Stomach (tissue), 4 donors: ENCODE measurements around the gene ZNF850.

Experiments
- POLR2AphosphoS5 ChIP-seq, 3 donors: sonication (generic); formaldehyde crosslinking; IDR thresholded peaks; one replicate each; pipeline ENCODE4 v1.6.1; 2016; ENCODE audit warnings: antibody characterized with exemption in 3 of 3
- TF ChIP-seq, protein P1 (sequence below), 7 experiments: fragments of 450-650 bp in 4 of 7; fragments of 200-600 bp in 3 of 7; sonication (generic) in 3 of 7; IDR thresholded peaks; one replicate each; pipeline ENCODE4 v1.5.1; 2016 to 2019; ENCODE audit warnings: antibody characterized with exemption in 7 of 7, control low read depth in 2 of 7, mild to moderate bottlenecking in 1 of 7

GRCh38 chr19:36772311-36773222 is at the start of gene ZNF850:
- TF ChIP-seq, protein P1, sequence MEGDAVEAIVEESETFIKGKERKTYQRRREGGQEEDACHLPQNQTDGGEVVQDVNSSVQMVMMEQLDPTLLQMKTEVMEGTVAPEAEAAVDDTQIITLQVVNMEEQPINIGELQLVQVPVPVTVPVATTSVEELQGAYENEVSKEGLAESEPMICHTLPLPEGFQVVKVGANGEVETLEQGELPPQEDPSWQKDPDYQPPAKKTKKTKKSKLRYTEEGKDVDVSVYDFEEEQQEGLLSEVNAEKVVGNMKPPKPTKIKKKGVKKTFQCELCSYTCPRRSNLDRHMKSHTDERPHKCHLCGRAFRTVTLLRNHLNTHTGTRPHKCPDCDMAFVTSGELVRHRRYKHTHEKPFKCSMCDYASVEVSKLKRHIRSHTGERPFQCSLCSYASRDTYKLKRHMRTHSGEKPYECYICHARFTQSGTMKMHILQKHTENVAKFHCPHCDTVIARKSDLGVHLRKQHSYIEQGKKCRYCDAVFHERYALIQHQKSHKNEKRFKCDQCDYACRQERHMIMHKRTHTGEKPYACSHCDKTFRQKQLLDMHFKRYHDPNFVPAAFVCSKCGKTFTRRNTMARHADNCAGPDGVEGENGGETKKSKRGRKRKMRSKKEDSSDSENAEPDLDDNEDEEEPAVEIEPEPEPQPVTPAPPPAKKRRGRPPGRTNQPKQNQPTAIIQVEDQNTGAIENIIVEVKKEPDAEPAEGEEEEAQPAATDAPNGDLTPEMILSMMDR (IDR thresholded peaks at IDR 0.05) = no peak
- peak in 2 of 3 donors; percentile 2 to 51 for TF ChIP-seq POLR2AphosphoS5 (IDR thresholded peaks at IDR 0.05)
